ENCODE results near the gene C10orf105.

C10orf105 gene

GRCh38 chr10:71755179-71755879, 35.8 kb upstream of the C10orf105 start:
- DNase-seq (ENCODE audit: low spot score), result no peak
- H3K4me3 ChIP-seq, result no peak overlapping the region
- peak overlapping the region in 1 of 2 donors; percentile 30 for H3K27ac ChIP-seq
- TF ChIP-seq CTCF (IDR thresholded peaks at IDR 0.05), result no peak

GRCh38 chr10:71754562-71754961, 35.0 kb upstream of the C10orf105 start:
- Histone ChIP-seq H3K27ac (peak overlapping the region in 1 of 2 donors; percentile 4), H3K4me3 (no peak overlapping the region)
- DNase-seq (ENCODE audit: low spot score), result no peak
- TF ChIP-seq CTCF (IDR thresholded peaks at IDR 0.05), result no peak

GRCh38 chr10:71753960-71754505, 34.5 kb upstream of the C10orf105 start:
- no peak overlapping the region for H3K4me3 ChIP-seq
- H3K27ac ChIP-seq, result peak overlapping the region in 1 of 2 donors; percentile 4
- no peak for TF ChIP-seq CTCF (IDR thresholded peaks at IDR 0.05)
- DNase-seq (ENCODE audit: low spot score), result no peak

- DNase-seq (ENCODE audit: low spot score), result no peak
- no peak for TF ChIP-seq CTCF (IDR thresholded peaks at IDR 0.05)
- Histone ChIP-seq H3K27ac (peak overlapping the region in 1 of 2 donors; percentile 4), H3K4me3 (no peak overlapping the region)
These were observed 33.7 kb upstream of the C10orf105 start for GRCh38 chr10:71753091-71753959.

GRCh38 chr10:71752391-71753090, 33.0 kb upstream of the C10orf105 start:
- no peak for TF ChIP-seq CTCF (IDR thresholded peaks at IDR 0.05)
- H3K27ac ChIP-seq, result peak overlapping the region in 1 of 2 donors; percentile 2
- no peak for DNase-seq (ENCODE audit: low spot score)
- H3K4me3 ChIP-seq, result no peak overlapping the region

- no peak for TF ChIP-seq CTCF (IDR thresholded peaks at IDR 0.05)
- Histone ChIP-seq H3K27ac (peak overlapping the region in 1 of 2 donors; percentile 82), H3K4me3 (no peak overlapping the region)
- DNase-seq (ENCODE audit: low spot score), result no peak
These were observed 32.1 kb upstream of the C10orf105 start for GRCh38 chr10:71751515-71752224.

Data from coronary artery (tissue), 2 donors.